ENCODE results near the gene TLK2. TPM values are rescaled to one million over a fixed set of nuclear protein-coding genes. Genes with fewer than 3 reads are reported as not detected.
A peak's percentile ranks its signal among the peaks of the same experiment; 100 is the strongest.
"Not testable (repeated sequence)": the region's sequence is repeated elsewhere in the genome, so short reads cannot be mapped to it uniquely, and the experiment has no call there.

The TLK2 gene
- 33.0 and 36.3 TPM in 2 replicates for total RNA-seq (2012; rRNA removed)

GRCh38 chr17:62478424-62478879, at the start of gene TLK2:
TSS of gene TLK2 (plus strand) at chr17:62478825. CDS start at chr17:62481126, 2,301 bp downstream.
- H3K4me1 ChIP-seq (ENCODE audit: control insufficient read depth, insufficient read depth, low read length), result peaks cover 6% of the 10 kb centered on the region
- H3K4me3 ChIP-seq (ENCODE audit: low read length), result peak within 1 kb of the TSS; percentile 81

GRCh38 chr17:62435251-62435650, 43.4 kb upstream of the TLK2 start:
- H3K9ac ChIP-seq (ENCODE audit: low read depth, low read length); H3K4me2 ChIP-seq (ENCODE audit: low read length); H3K27me3 ChIP-seq (ENCODE audit: control insufficient read depth, insufficient read depth, low read length); H3K4me1 ChIP-seq (ENCODE audit: control insufficient read depth, insufficient read depth, low read length); H3K4me3 ChIP-seq (ENCODE audit: low read length); H3K9me3 ChIP-seq (replicated peaks; ENCODE audit: low read length); H3K36me3 ChIP-seq (ENCODE audit: insufficient read depth, low read length): not testable (repeated sequence)

More at GRCh38 chr17:62478424-62478879, at the start of gene TLK2:
- H3K4me2 ChIP-seq (ENCODE audit: low read length), result peak within 1 kb of the TSS; percentile 92
- no peaks in the 10 kb centered on the region for H3K27me3 ChIP-seq (ENCODE audit: control insufficient read depth, insufficient read depth, low read length)
- peaks cover 8% of the 10 kb centered on the region for H3K36me3 ChIP-seq (ENCODE audit: insufficient read depth, low read length)
- peak within 1 kb of the TSS; percentile 96 for H3K9ac ChIP-seq (ENCODE audit: low read depth, low read length)
- H3K9me3 ChIP-seq (replicated peaks; ENCODE audit: low read length), result no peaks in the 10 kb centered on the region

GRCh38 chr17:62441181-62441580, 37.4 kb upstream of the TLK2 start:
- H3K9ac ChIP-seq (ENCODE audit: low read depth, low read length); H3K27me3 ChIP-seq (ENCODE audit: control insufficient read depth, insufficient read depth, low read length); H3K4me1 ChIP-seq (ENCODE audit: control insufficient read depth, insufficient read depth, low read length); H3K9me3 ChIP-seq (replicated peaks; ENCODE audit: low read length); H3K4me2 ChIP-seq (ENCODE audit: low read length); H3K4me3 ChIP-seq (ENCODE audit: low read length): not testable (repeated sequence)
- peaks cover 22% of the 10 kb centered on the region for H3K36me3 ChIP-seq (ENCODE audit: insufficient read depth, low read length)

GRCh38 chr17:62444063-62444462, 34.6 kb upstream of the TLK2 start:
- Histone ChIP-seq H3K4me1 (ENCODE audit: control insufficient read depth, insufficient read depth, low read length) (no peaks in the 10 kb centered on the region), H3K27me3 (ENCODE audit: control insufficient read depth, insufficient read depth, low read length) (no peaks in the 10 kb centered on the region), H3K4me3 (ENCODE audit: low read length) (no peak overlapping the region), H3K4me2 (ENCODE audit: low read length) (no peak overlapping the region), H3K9ac (ENCODE audit: low read depth, low read length) (no peak overlapping the region), H3K9me3 (replicated peaks; ENCODE audit: low read length) (no peaks in the 10 kb centered on the region), H3K36me3 (ENCODE audit: insufficient read depth, low read length) (peaks cover 28% of the 10 kb centered on the region)

- H3K4me1 ChIP-seq (ENCODE audit: control insufficient read depth, insufficient read depth, low read length); H3K9me3 ChIP-seq (replicated peaks; ENCODE audit: low read length); H3K9ac ChIP-seq (ENCODE audit: low read depth, low read length); H3K4me2 ChIP-seq (ENCODE audit: low read length); H3K4me3 ChIP-seq (ENCODE audit: low read length); H3K27me3 ChIP-seq (ENCODE audit: control insufficient read depth, insufficient read depth, low read length): not testable (repeated sequence)
- peaks cover 28% of the 10 kb centered on the region for H3K36me3 ChIP-seq (ENCODE audit: insufficient read depth, low read length)
Measured at GRCh38 chr17:62445791-62446190, 32.8 kb upstream of the TLK2 start.

GRCh38 chr17:62452195-62452594, 26.4 kb upstream of the TLK2 start:
- H3K9ac ChIP-seq (ENCODE audit: low read depth, low read length); H3K4me3 ChIP-seq (ENCODE audit: low read length); H3K36me3 ChIP-seq (ENCODE audit: insufficient read depth, low read length); H3K9me3 ChIP-seq (replicated peaks; ENCODE audit: low read length); H3K27me3 ChIP-seq (ENCODE audit: control insufficient read depth, insufficient read depth, low read length); H3K4me2 ChIP-seq (ENCODE audit: low read length); H3K4me1 ChIP-seq (ENCODE audit: control insufficient read depth, insufficient read depth, low read length): not testable (repeated sequence)

- not testable (repeated sequence) for H3K9ac ChIP-seq (ENCODE audit: low read depth, low read length); H3K36me3 ChIP-seq (ENCODE audit: insufficient read depth, low read length); H3K4me2 ChIP-seq (ENCODE audit: low read length); H3K4me1 ChIP-seq (ENCODE audit: control insufficient read depth, insufficient read depth, low read length); H3K4me3 ChIP-seq (ENCODE audit: low read length); H3K27me3 ChIP-seq (ENCODE audit: control insufficient read depth, insufficient read depth, low read length); H3K9me3 ChIP-seq (replicated peaks; ENCODE audit: low read length)
Measured at GRCh38 chr17:62453041-62453440, 25.6 kb upstream of the TLK2 start.

GRCh38 chr17:62453656-62454055, 25.0 kb upstream of the TLK2 start:
- not testable (repeated sequence) for H3K4me1 ChIP-seq (ENCODE audit: control insufficient read depth, insufficient read depth, low read length); H3K27me3 ChIP-seq (ENCODE audit: control insufficient read depth, insufficient read depth, low read length); H3K36me3 ChIP-seq (ENCODE audit: insufficient read depth, low read length); H3K9ac ChIP-seq (ENCODE audit: low read depth, low read length); H3K9me3 ChIP-seq (replicated peaks; ENCODE audit: low read length); H3K4me3 ChIP-seq (ENCODE audit: low read length); H3K4me2 ChIP-seq (ENCODE audit: low read length)

- not testable (repeated sequence) for H3K36me3 ChIP-seq (ENCODE audit: insufficient read depth, low read length); H3K9ac ChIP-seq (ENCODE audit: low read depth, low read length); H3K4me2 ChIP-seq (ENCODE audit: low read length); H3K27me3 ChIP-seq (ENCODE audit: control insufficient read depth, insufficient read depth, low read length); H3K4me1 ChIP-seq (ENCODE audit: control insufficient read depth, insufficient read depth, low read length); H3K4me3 ChIP-seq (ENCODE audit: low read length); H3K9me3 ChIP-seq (replicated peaks; ENCODE audit: low read length)
Measured at GRCh38 chr17:62454111-62454510, 24.5 kb upstream of the TLK2 start.

GRCh38 chr17:62456016-62456415, 22.6 kb upstream of the TLK2 start:
- Histone ChIP-seq H3K9ac (ENCODE audit: low read depth, low read length) (no peak overlapping the region), H3K9me3 (replicated peaks; ENCODE audit: low read length) (no peaks in the 10 kb centered on the region), H3K4me3 (ENCODE audit: low read length) (no peak overlapping the region), H3K27me3 (ENCODE audit: control insufficient read depth, insufficient read depth, low read length) (no peaks in the 10 kb centered on the region), H3K4me2 (ENCODE audit: low read length) (no peak overlapping the region), H3K4me1 (ENCODE audit: control insufficient read depth, insufficient read depth, low read length) (no peaks in the 10 kb centered on the region), H3K36me3 (ENCODE audit: insufficient read depth, low read length) (no peaks in the 10 kb centered on the region)

GRCh38 chr17:62458483-62458882, 20.1 kb upstream of the TLK2 start:
- H3K36me3 ChIP-seq (ENCODE audit: insufficient read depth, low read length); H3K4me1 ChIP-seq (ENCODE audit: control insufficient read depth, insufficient read depth, low read length); H3K27me3 ChIP-seq (ENCODE audit: control insufficient read depth, insufficient read depth, low read length); H3K4me3 ChIP-seq (ENCODE audit: low read length); H3K9me3 ChIP-seq (replicated peaks; ENCODE audit: low read length); H3K9ac ChIP-seq (ENCODE audit: low read depth, low read length); H3K4me2 ChIP-seq (ENCODE audit: low read length): not testable (repeated sequence)

- not testable (repeated sequence) for H3K9ac ChIP-seq (ENCODE audit: low read depth, low read length); H3K9me3 ChIP-seq (replicated peaks; ENCODE audit: low read length); H3K36me3 ChIP-seq (ENCODE audit: insufficient read depth, low read length); H3K4me1 ChIP-seq (ENCODE audit: control insufficient read depth, insufficient read depth, low read length); H3K4me2 ChIP-seq (ENCODE audit: low read length); H3K27me3 ChIP-seq (ENCODE audit: control insufficient read depth, insufficient read depth, low read length); H3K4me3 ChIP-seq (ENCODE audit: low read length)
Measured at GRCh38 chr17:62464422-62464821, 14.2 kb upstream of the TLK2 start.
